Left hindlimb (tissue), 1 donor: ENCODE measurements around the gene AGBL4.

ENCODE experiments used
- DNase-seq: peaks from one replicate; pipeline ENCODE4 v3.0.0-alpha.2; 2018

Gene AGBL4

DNA sequence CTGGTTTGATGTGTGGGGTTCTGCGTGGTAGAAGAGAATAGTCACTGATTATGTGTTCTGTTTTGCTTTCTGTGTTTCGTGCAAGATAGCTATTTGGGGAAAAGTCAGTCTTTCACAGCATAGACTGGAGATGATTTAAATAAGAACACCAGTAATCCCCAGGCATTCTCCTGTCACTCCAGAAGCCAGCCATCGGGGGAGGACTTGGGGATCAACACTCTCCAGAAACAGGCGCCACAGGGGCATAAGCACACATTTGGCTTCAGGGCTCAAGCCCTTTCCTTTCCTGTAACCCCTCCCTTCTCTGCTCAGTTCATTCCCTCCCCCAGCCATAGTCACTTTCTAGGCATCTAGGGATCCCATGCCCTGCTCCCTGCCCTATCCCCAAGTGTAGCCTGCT, 1149.8 kb downstream of the AGBL4 start:
- no peak for DNase-seq

- DNase-seq, result no peak
Measured at GRCh38 chr1:48870596-48870995, 1153.2 kb downstream of the AGBL4 start.

- DNase-seq, result no peak
Measured at GRCh38 chr1:48869116-48869893, 1154.4 kb downstream of the AGBL4 start.

DNA sequence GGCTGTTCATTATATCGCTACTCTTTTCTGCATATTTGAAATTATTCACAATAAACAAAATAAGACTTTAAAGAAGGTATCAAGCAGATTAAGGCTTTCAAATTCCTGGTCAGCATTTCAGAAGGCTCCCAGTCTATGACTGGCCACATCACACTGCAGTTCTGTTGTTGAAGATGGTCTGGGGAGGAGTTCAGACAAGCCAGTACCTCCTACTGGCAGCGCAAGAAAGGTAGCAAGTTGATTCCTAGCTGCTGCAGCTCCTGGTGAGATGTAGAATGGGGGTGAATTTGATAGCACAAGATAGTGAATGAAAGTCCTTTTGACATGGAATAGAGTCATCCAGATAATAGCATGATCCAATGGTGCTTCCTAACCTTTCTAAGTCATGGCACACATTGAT, 1158.8 kb downstream of the AGBL4 start:
- DNase-seq, result no peak

DNA sequence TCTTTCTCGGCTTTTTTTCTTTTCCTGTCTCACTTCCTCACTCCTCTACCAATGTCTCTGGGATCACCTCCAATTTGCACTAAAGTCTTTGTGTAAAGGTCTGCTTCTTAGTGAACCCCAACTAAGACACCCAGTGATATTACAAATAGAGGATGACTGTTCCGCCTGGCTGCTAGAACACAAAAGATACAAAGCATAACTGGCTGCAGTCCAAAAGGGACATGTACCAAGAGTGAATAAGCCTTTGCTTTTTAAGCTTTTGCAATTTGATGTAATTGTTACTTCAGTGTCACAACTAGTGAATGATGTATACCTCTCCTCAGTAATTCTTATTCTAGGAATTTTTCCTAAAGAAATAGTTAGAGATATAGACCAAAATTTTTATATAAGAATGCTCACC, 1164.3 kb downstream of the AGBL4 start:
- DNase-seq, result no peak

DNA sequence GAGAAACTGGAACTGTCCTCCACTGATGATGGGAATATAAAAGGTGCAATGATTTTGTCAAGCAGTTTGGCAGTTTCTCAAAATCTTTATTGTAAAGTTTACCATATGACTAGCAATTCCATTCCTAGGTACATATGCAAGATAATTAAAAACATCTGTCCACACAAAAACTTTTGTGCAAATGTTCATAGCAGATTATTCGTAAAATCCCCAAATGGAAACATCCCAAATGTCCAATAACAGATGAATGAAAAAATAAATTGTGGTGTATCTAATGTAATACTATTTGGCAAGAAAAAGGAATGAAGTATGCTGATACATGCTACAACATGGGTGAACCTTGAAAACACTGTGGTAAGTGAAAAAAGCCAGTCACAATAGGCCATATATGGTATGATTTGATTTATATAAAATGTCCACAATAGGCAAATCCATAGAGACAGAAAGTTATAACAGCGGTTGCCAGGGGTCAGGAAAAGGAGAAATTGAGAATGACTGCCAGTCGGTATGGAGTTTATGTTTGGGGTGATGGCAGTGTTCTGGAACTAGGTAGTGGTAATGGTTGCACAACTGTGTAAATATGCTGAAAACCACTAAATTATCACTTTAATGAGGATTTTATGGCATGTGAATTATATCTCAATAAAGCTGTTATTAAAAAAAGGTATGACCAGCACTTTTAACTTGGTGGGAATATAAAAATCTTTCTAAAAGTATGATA, 1165.4 kb downstream of the AGBL4 start:
- DNase-seq, result no peak

DNA sequence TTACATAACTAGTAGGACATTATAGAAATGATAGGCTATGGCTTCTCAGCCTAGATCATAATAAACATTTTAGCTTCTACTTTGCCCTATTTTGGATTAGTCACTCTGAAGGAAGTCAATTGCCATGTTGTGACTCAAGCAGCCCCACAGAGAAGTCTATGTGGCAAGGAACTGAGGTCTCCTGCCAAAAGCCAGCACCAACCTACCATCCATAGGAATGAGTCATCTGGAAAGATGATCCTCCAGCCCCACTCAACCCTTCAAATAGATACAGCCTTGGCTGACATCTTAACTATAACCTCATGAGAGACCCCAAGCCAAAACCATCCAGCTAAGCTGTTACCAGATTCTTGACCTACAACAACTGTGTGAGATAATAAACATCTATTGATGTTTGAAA, 1170.7 kb downstream of the AGBL4 start:
- no peak for DNase-seq

- no peak for DNase-seq
Measured at GRCh38 chr1:48851638-48852037, 1172.1 kb downstream of the AGBL4 start.

- no peak for DNase-seq
Measured at GRCh38 chr1:48848035-48848434, 1175.7 kb downstream of the AGBL4 start.

GRCh38 chr1:48846441-48846840, 1177.3 kb downstream of the AGBL4 start:
- DNase-seq, result no peak

DNA sequence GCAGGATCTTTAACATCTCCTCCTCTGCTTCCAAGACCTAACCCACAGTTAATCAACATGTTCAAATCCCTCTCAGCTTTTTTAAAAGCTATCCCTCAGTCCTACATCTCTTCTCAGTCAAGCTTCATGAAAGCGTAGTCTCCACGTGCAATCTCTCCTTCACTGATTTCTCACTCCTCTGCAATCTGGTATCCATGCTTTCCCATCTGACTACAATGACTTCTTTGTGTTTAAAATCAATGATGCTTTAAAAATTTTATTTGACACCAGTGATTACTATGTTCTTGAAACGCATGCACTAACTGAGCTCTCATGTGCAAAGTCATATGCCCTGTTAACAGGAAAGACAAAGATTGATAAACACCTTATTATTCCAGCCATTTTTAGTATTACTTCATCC, 1179.6 kb downstream of the AGBL4 start:
- DNase-seq, result no peak

GRCh38 chr1:48841966-48842365, 1181.8 kb downstream of the AGBL4 start:
- DNase-seq, result no peak

DNA sequence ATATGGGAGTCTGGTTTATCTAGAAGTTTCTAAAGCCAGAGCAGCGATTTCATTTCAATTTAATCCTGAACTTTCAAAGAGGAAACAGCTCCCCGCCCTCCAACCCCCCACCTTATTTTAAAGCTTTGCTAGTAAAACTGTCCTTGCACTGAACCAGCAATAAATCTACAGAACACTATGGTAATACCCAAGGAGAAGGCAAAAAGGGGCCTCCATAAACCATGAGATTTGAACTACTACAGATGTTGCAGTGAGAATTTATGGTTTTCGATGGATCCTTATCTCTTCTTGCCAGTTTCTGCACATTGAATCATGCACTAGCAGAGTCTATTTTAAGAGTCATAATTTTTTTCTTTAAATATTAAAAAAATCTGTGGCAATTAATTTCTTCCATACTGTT, 1182.3 kb downstream of the AGBL4 start:
- DNase-seq, result no peak

- DNase-seq, result peak; percentile 61
Measured at GRCh38 chr1:48831120-48831978, 1192.4 kb downstream of the AGBL4 start.

- DNase-seq, result no peak
Measured at GRCh38 chr1:48830715-48831114, 1193.0 kb downstream of the AGBL4 start.

DNA sequence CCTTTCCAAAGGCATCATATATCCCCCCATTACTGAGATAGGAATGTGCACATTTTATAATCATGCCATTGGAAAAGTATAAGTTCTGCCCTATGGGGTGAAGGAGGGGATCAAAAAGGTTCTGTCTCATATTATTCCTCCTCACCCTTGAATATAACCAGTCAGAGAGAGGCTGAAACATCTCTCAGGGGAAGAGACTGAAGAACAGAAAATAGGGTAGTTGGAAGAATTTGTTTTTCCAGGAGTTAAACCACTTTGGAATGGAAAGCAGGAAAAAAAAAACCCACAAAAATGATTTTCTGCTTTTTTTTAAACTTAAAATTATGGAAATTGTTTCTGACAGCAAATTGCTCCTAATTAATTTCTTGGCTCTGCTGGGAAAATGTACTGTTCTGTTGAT, 1194.3 kb downstream of the AGBL4 start:
- no peak for DNase-seq

DNA sequence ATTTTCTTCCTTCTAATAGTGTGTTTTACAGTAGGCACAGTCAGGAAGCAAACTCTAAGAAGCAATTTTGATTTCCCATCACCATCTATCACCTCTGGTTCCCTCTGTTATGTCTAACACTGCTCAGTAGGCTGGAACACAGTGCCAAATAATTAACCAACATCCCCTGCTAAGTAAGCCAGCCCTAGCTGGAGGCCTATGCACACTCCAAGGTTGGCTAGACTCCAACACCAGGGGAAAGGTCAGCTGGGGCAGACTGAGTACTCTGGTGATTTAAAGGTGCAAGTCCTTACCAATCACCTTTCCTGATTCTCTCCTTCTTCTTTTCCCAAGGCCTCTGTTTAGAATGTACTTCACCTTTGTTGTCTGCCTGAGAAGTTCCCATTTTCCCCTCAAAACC, 1200.6 kb downstream of the AGBL4 start:
- DNase-seq, result no peak

- DNase-seq, result no peak
Measured at GRCh38 chr1:48820491-48820890, 1203.3 kb downstream of the AGBL4 start.

- DNase-seq, result peak; percentile 57
Measured at GRCh38 chr1:48817505-48818114, 1206.1 kb downstream of the AGBL4 start.

- no peak for DNase-seq
Measured at GRCh38 chr1:48810740-48811139, 1213.0 kb downstream of the AGBL4 start.

DNA sequence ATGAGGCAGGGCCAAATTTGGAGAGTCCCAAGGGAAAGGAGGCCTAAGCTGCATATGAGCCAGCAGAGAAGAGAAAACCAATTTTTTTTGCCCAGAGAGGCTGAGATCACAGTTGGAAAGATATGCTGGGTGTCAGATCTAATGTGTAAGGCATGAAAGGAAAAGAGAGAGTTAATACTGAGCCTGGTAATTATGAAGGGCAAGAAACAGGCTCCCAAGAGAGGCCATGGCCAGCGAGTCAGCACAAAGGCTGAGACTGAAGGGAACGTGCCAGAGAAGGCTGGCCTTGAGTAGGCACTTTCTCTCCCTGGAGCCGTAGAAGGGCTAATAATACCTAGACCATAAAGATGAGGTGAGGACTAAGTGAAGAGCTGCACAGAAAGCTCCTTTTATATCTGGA, 1215.3 kb downstream of the AGBL4 start:
- DNase-seq, result no peak

DNA sequence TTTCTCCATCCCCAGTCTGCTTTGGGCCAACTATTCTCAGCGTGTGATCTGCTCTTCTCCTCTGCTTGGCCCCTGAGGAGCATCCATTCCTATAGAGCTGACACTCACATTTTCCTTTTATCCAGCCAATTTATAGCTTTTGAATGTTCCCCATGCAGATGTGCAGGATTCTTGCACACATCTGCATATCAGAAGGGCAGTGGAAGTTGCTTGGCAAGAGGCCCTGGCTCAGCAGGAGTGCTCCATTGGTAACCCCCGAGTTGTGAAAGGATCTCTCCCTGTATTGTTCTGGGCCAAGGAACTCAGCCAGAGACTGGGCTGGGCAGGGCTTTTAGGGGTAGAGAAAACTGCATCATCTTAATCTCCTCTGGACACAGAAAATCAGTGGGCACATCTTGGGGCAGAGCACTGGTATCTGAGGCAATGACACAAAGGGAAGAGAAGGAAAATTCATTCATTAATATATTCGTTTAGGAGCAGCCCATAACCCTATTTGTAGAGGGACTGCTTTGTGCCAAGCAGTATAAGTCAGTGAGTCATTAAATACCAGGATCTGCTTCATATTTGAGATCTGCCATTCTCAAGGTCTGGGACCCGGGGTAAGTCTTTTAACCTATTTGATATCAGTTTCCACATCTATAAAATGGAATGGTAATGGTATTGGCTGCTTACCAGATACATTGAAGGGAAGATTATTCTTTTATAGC, 1216.0 kb downstream of the AGBL4 start:
- DNase-seq, result peak; percentile 55
